BE2C (cell line): ENCODE data around the gene FAM117A.
A peak's percentile ranks its signal among the peaks of the same experiment; 100 is the strongest.

Source experiments
- DNase-seq: peaks from one replicate; pipeline ENCODE4 v3.0.0-alpha.2; 2020
- H3K27me3 ChIP-seq: fragments of 250-450 bp; sonication (Bioruptor Pico); 2 replicates; pipeline ENCODE4 v1.5.1; 2020; ENCODE audit warnings: mild to moderate bottlenecking
- H3K36me3 ChIP-seq: fragments of 250-450 bp; sonication (Bioruptor Pico); 2 replicates; pipeline ENCODE4 v1.5.1; 2020; ENCODE audit warnings: mild to moderate bottlenecking
- H3K4me1 ChIP-seq: fragments of 250-450 bp; sonication (Bioruptor Pico); 2 replicates; pipeline ENCODE4 v1.5.1; 2020
- H3K4me3 ChIP-seq: 2 replicates; pipeline ENCODE4 v1.5.1; 2011; ENCODE audit warnings: low read depth, low read length
- H3K9me3 ChIP-seq: fragments of 250-450 bp; sonication (Bioruptor Pico); 2 replicates; pipeline ENCODE4 v1.5.1; 2020
- TF ChIP-seq, protein P1 (sequence below): IDR thresholded peaks from 2 replicates; pipeline ENCODE4 v1.5.1; 2012; ENCODE audit warnings: mild to moderate bottlenecking, low read depth, low read length

FAM117A gene

DNA sequence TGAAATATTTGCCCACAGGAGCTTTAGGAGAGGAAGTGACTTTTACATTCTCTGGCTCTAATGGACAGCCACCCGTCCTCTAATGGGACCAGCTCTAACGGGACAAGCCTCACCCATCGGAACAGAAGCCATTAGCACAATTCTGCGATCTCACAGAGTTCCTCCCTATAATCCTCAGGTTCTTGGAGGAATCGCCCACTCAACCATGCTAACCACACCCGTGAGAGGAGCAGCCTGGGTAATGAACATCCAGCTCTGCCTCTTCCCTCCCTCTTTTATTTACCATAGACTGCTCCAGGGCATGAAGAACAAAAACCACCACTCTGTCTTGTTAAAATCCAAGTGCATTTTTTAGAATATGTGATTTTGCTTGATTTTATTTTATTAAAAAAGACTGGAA, 63.0 kb downstream of the FAM117A start:
- no peaks in the 10 kb centered on the region for H3K9me3 ChIP-seq
- TF ChIP-seq, protein P1, sequence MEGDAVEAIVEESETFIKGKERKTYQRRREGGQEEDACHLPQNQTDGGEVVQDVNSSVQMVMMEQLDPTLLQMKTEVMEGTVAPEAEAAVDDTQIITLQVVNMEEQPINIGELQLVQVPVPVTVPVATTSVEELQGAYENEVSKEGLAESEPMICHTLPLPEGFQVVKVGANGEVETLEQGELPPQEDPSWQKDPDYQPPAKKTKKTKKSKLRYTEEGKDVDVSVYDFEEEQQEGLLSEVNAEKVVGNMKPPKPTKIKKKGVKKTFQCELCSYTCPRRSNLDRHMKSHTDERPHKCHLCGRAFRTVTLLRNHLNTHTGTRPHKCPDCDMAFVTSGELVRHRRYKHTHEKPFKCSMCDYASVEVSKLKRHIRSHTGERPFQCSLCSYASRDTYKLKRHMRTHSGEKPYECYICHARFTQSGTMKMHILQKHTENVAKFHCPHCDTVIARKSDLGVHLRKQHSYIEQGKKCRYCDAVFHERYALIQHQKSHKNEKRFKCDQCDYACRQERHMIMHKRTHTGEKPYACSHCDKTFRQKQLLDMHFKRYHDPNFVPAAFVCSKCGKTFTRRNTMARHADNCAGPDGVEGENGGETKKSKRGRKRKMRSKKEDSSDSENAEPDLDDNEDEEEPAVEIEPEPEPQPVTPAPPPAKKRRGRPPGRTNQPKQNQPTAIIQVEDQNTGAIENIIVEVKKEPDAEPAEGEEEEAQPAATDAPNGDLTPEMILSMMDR, result no peak
- no peak overlapping the region for H3K4me3 ChIP-seq
- H3K4me1 ChIP-seq, result no peaks in the 10 kb centered on the region
- DNase-seq, result no peak
- H3K27me3 ChIP-seq, result no peaks in the 10 kb centered on the region
- peaks cover 50% of the 10 kb centered on the region for H3K36me3 ChIP-seq

DNA sequence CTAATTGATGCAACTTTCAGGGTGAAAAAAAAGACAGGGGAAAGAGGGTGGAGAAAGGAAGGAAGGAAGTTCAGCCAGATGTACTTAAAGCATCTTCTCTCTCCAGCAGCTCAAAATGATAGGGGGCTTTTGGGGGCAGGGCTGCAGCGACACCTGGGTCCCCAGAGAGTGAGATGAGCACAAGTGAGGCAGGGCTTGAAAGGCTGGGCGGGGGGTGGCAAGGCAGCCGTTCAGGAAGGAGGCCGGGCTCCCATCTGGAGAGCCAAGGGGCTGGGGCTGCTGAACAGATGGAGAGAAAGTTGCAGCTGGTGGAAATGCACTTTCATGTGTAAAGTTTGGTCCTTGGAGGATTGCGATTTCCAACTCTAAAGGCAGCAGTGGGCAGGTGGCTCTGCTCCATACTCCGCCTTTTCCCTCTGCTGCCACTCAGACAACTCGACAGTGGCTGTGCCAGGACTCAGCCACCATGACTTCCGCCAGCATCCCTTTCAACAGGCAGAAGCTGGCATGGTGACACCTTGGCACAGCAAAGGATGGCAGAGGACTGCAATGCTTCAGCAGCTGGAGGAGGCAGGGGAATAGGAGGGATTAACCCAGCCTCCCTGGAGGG, 63.9 kb downstream of the FAM117A start:
- DNase-seq, result no peak

DNA sequence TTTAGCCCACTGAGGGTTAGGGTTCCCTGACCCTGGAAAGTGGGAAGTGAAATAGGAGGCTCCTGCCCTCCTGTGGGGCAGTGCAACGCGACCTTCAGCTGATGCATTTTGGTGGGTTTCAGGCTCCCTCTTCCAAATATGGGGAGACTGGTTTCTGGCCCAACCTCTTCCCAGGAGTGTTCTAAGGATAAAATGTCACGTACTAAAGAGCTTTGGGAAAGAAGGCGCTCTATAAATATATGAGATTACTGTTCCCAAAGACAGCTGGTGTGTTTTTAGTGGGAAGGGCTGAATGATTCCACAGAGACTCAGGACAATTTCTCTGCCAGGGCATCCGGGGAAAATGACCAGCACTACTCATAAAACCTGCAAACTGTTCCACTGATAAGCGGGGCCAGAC, 65.9 kb downstream of the FAM117A start:
- peaks cover 6% of the 10 kb centered on the region for H3K27me3 ChIP-seq
- H3K36me3 ChIP-seq, result peaks cover 25% of the 10 kb centered on the region
- no peaks in the 10 kb centered on the region for H3K9me3 ChIP-seq
- no peak for DNase-seq
- H3K4me3 ChIP-seq, result no peak overlapping the region
- H3K4me1 ChIP-seq, result no peaks in the 10 kb centered on the region
- TF ChIP-seq, protein P1, result no peak

More for the DNA sequence above, 63.9 kb downstream of the FAM117A start:
- peaks cover 43% of the 10 kb centered on the region for H3K36me3 ChIP-seq
- no peak overlapping the region for H3K4me3 ChIP-seq
- peaks cover under 1% of the 10 kb centered on the region; the same call in 1 of the 2 replicates for H3K27me3 ChIP-seq
- no peaks in the 10 kb centered on the region for H3K4me1 ChIP-seq
- TF ChIP-seq, protein P1, result no peak
- H3K9me3 ChIP-seq, result no peaks in the 10 kb centered on the region

DNA sequence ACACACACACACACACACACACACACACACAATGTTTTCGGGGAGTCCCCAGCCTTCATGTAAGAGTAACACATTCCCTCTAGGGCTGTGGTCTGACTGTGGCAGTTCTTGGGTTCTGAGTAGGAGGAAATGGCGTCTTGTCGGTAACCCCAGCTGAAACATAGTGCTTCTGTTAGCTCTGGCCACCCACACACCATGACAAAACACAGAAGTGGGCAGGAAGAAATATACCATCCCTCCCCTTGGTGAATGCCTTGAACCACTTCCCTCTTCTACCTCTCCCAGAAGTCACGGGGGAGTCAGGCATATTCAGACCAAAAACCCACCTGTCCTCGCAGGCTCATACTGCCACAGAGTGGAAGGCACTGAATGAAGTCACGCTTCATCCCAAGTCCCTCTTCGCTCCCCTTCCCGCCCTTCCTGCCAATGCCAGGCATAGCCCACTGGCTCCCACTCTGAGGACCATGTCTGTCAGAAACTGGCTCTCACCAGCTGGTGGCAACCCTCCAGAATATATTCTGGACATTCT, 67.6 kb downstream of the FAM117A start:
- Histone ChIP-seq H3K4me1 (no peaks in the 10 kb centered on the region), H3K4me3 (no peak overlapping the region), H3K9me3 (no peaks in the 10 kb centered on the region), H3K27me3 (peaks cover 13% of the 10 kb centered on the region), H3K36me3 (peaks cover 10% of the 10 kb centered on the region)
- TF ChIP-seq, protein P1, result no peak
- DNase-seq, result no peak

DNA sequence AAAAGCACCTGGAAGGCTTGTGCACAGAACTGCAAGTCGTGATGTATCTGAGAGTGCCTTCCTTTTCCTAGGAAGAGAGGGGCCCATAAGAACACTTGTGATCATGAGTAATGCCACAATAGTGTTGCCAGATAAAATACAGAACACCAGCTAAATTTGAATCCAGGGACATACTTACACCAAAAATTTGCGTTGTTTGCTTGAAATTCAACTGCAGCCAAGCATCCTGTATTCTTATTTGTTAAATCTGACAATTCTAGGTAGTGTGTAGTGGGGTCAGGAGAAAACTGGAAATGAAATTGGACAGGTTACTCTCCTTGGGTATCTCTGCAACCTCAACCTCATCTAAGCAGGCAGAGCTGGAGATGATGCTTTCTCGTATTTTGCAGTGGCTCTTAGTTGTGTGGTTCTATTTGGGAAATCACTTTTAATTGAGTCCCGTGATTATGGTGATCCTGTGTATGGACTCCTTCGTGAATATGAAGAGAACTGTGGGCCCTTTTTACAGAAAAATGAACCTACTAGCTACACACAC, 68.2 kb downstream of the FAM117A start:
- TF ChIP-seq, protein P1, result no peak
- Histone ChIP-seq H3K27me3 (peaks cover 16% of the 10 kb centered on the region), H3K36me3 (peaks cover 5% of the 10 kb centered on the region), H3K4me3 (no peak overlapping the region), H3K9me3 (no peaks in the 10 kb centered on the region), H3K4me1 (no peaks in the 10 kb centered on the region)
- DNase-seq, result no peak

DNA sequence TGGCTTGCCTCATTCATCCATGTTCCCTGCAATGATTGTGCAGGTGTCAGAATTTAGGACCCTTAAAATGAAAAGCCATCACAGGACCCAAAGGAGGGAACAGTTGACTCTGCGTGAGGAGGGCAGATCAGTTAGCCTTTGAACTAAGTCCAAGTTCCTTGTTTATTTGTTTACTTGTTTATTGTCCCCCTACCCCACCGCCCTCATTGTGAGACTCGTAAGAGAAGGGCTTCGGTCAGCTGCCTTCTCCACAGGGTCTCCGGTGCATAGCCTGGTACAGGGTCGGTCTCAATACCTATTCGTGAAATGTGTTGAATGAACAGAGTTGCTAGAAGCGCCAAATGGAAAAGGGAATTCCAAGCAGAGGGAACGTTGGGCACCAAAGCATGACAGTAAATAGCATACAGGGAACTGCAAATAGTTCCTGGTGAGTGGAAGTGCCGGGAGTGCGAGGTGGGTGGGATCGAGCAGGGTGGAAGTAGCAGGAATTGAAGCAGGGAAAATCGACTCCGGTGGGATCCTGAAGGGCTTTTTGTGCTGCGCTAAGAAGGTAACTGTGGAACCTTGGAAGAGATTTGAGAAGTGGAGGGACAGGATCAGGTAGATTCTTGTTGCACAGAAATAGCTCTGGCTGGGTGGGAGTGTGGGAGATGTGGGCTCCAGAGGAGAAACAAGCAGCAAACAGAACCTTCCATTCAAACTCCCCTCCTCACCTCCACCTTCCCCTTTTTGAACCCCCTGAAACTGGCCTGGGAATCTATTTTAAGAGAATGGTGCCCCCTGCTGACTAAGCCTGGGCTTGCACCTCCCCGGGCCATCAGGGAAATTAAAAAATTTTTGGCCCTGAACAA, 68.9 kb downstream of the FAM117A start:
- DNase-seq, result peak; percentile 58
- Histone ChIP-seq H3K9me3 (no peaks in the 10 kb centered on the region), H3K4me1 (no peaks in the 10 kb centered on the region), H3K27me3 (peaks cover 16% of the 10 kb centered on the region), H3K4me3 (no peak overlapping the region), H3K36me3 (no peaks in the 10 kb centered on the region)
- TF ChIP-seq, protein P1, result peak; percentile 93
